HEK293 (cell line): ENCODE measurements around the gene SYNE1.

Source experiments
- CTCF ChIA-PET: fragments of 350-600 bp; formaldehyde crosslinking; extraction: SDS; loops from one replicate; lab custom pipeline; 2021; ENCODE audit warnings: antibody characterized with exemption; lab: Yijun Ruan, JAX
- POLR2A ChIA-PET: fragments of 300-600 bp; formaldehyde crosslinking; extraction: SDS; loops from one replicate; lab custom pipeline; 2020; ENCODE audit warnings: antibody characterized with exemption, inconsistent platforms; lab: Yijun Ruan, JAX
- H3K27ac ChIP-seq: fragments of 200-500 bp; sonication (Bioruptor generic); 2 replicates; pipeline ENCODE4 v1.5.1; 2014; ENCODE audit warnings: low read depth, low read length, control low read depth, inconsistent platforms; ENCODE audit errors: extremely low read depth
- H3K36me3 ChIP-seq, 2 experiments: fragments of 200-500 bp in 1 of 2; sonication (Bioruptor generic) in 1 of 2; 1 replicate in 1 of 2; 2 replicates in 1 of 2; pipeline ENCODE4 v1.5.1; 2014 to 2017; ENCODE audit warnings: inconsistent platforms in 2 of 2, low read length in 2 of 2; ENCODE audit not compliant: control insufficient read depth in 2 of 2, insufficient read depth in 1 of 2
- H3K4me1 ChIP-seq: fragments of 200-500 bp; sonication (Bioruptor generic); 2 replicates; pipeline ENCODE4 v1.5.1; 2014; ENCODE audit warnings: mild to moderate bottlenecking, low read length, inconsistent platforms; ENCODE audit not compliant: control insufficient read depth, insufficient read depth
- H3K4me3 ChIP-seq: 2 replicates; pipeline ENCODE4 v1.5.1; 2011; ENCODE audit warnings: low read depth, mild to moderate bottlenecking, control low read depth, low read length, moderate library complexity
- H3K9me3 ChIP-seq: fragments of 200-500 bp; sonication (Bioruptor generic); 2 replicates; pipeline ENCODE4 v1.5.1; 2014; ENCODE audit warnings: low read depth, low read length, inconsistent platforms; ENCODE audit not compliant: control insufficient read depth, insufficient read depth
- BCL11B ChIP-seq: fragments of 450-650 bp; formaldehyde crosslinking; IDR thresholded peaks from 2 replicates; pipeline ENCODE4 v1.5.1; 2016; ENCODE audit warnings: low read depth, missing biosample characterization, missing genetic modification characterization
- FEZF1 ChIP-seq: fragments of 450-650 bp; formaldehyde crosslinking; IDR thresholded peaks from 2 replicates; pipeline ENCODE4 v1.5.1; 2016; ENCODE audit warnings: missing biosample characterization, missing genetic modification characterization
- GLI4 ChIP-seq: fragments of 450-650 bp; formaldehyde crosslinking; IDR thresholded peaks from 2 replicates; pipeline ENCODE4 v1.5.1; 2016; ENCODE audit warnings: missing biosample characterization, missing genetic modification characterization
- INSM2 ChIP-seq: fragments of 450-650 bp; formaldehyde crosslinking; IDR thresholded peaks from 2 replicates; pipeline ENCODE4 v1.5.1; 2016; ENCODE audit warnings: missing biosample characterization, missing genetic modification characterization
- RBAK ChIP-seq: fragments of 450-650 bp; formaldehyde crosslinking; IDR thresholded peaks from 2 replicates; pipeline ENCODE4 v1.5.1; 2016; ENCODE audit warnings: missing biosample characterization, missing genetic modification characterization
- REST ChIP-seq: fragments of 450-650 bp; formaldehyde crosslinking; IDR thresholded peaks from 2 replicates; pipeline ENCODE4 v1.5.1; 2016; ENCODE audit warnings: missing biosample characterization, missing genetic modification characterization
- SETDB1 ChIP-seq: IDR thresholded peaks from one replicate; pipeline ENCODE4 v1.6.1; 2017; ENCODE audit warnings: mild to moderate bottlenecking, low read length, moderate library complexity, mixed read lengths; ENCODE audit not compliant: insufficient read length
- ZBTB17 ChIP-seq: fragments of 450-650 bp; formaldehyde crosslinking; IDR thresholded peaks from 2 replicates; pipeline ENCODE4 v1.5.1; 2016; ENCODE audit warnings: missing biosample characterization, missing genetic modification characterization
- ZNF155 ChIP-seq: fragments of 450-650 bp; formaldehyde crosslinking; IDR thresholded peaks from 2 replicates; pipeline ENCODE4 v1.5.1; 2016; ENCODE audit warnings: missing biosample characterization, missing genetic modification characterization
- ZNF174 ChIP-seq: fragments of 450-650 bp; formaldehyde crosslinking; IDR thresholded peaks from 2 replicates; pipeline ENCODE4 v1.5.0; 2017; ENCODE audit warnings: missing biosample characterization, mild to moderate bottlenecking, missing genetic modification characterization
- ZNF274 ChIP-seq, 2 experiments: fragments of 200-500 bp in 1 of 2; fragments of 450-650 bp in 1 of 2; sonication (Bioruptor generic) in 1 of 2; formaldehyde crosslinking in 1 of 2; IDR thresholded peaks; 2 replicates each; pipeline versions ENCODE4 v1.5.1 to v1.6.1; 2014 to 2016; ENCODE audit warnings: borderline replicate concordance in 1 of 2, inconsistent platforms in 1 of 2, low read length in 1 of 2, missing biosample characterization in 1 of 2, missing genetic modification characterization in 1 of 2
- ZNF514 ChIP-seq: fragments of 450-650 bp; formaldehyde crosslinking; IDR thresholded peaks from 2 replicates; pipeline ENCODE4 v1.5.1; 2016; ENCODE audit warnings: missing biosample characterization, missing genetic modification characterization
- ZNF558 ChIP-seq: fragments of 450-650 bp; formaldehyde crosslinking; IDR thresholded peaks from 2 replicates; pipeline ENCODE4 v1.5.1; 2016; ENCODE audit warnings: missing biosample characterization, missing genetic modification characterization
- ZNF624 ChIP-seq: fragments of 450-650 bp; formaldehyde crosslinking; IDR thresholded peaks from 2 replicates; pipeline ENCODE4 v1.5.1; 2017; ENCODE audit warnings: missing biosample characterization, missing genetic modification characterization
- ZNF658 ChIP-seq: fragments of 450-650 bp; formaldehyde crosslinking; IDR thresholded peaks from 2 replicates; pipeline ENCODE4; 2016; ENCODE audit warnings: missing biosample characterization, missing genetic modification characterization
- TF ChIP-seq, protein P1 (sequence below): fragments of 450-650 bp; formaldehyde crosslinking; IDR thresholded peaks from 2 replicates; pipeline ENCODE4 v1.5.1; 2017; ENCODE audit warnings: missing biosample characterization, missing genetic modification characterization
- TF ChIP-seq, protein P2 (sequence below): fragments of 450-650 bp; formaldehyde crosslinking; IDR thresholded peaks from 2 replicates; pipeline ENCODE4 v1.5.1; 2017; ENCODE audit warnings: missing biosample characterization, mild to moderate bottlenecking, missing genetic modification characterization, moderate library complexity
- TF ChIP-seq, protein P3 (sequence below): fragments of 450-650 bp; formaldehyde crosslinking; IDR thresholded peaks from 2 replicates; pipeline ENCODE4 v1.5.1; 2016; ENCODE audit warnings: missing biosample characterization, missing genetic modification characterization, borderline replicate concordance

Gene SYNE1

GRCh38 chr6:152605941-152606340 is 31.2 kb downstream of the SYNE1 start:
- Histone ChIP-seq H3K4me1 (no peaks in the 10 kb centered on the region), H3K27ac (no peak overlapping the region), H3K36me3 (no peaks in the 10 kb centered on the region), H3K9me3 (no peaks in the 10 kb centered on the region)
- ChIA-PET POLR2A (no interaction called here), CTCF (interaction anchor here (1.3 to 1.5 kb wide), 2 partner anchors 11 to 54 kb away, joined by 3 to 9 read pairs; no protein-coding TSS in a partner anchor)
- TF ChIP-seq, protein P1, sequence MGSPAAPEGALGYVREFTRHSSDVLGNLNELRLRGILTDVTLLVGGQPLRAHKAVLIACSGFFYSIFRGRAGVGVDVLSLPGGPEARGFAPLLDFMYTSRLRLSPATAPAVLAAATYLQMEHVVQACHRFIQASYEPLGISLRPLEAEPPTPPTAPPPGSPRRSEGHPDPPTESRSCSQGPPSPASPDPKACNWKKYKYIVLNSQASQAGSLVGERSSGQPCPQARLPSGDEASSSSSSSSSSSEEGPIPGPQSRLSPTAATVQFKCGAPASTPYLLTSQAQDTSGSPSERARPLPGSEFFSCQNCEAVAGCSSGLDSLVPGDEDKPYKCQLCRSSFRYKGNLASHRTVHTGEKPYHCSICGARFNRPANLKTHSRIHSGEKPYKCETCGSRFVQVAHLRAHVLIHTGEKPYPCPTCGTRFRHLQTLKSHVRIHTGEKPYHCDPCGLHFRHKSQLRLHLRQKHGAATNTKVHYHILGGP (tag by site-specific recombination), result no peak
- TF ChIP-seq FEZF1 (tag by site-specific recombination), result no peak
- TF ChIP-seq, all 188 proteins: peak for 0
- no peak overlapping the region for H3K4me3 ChIP-seq

DNA sequence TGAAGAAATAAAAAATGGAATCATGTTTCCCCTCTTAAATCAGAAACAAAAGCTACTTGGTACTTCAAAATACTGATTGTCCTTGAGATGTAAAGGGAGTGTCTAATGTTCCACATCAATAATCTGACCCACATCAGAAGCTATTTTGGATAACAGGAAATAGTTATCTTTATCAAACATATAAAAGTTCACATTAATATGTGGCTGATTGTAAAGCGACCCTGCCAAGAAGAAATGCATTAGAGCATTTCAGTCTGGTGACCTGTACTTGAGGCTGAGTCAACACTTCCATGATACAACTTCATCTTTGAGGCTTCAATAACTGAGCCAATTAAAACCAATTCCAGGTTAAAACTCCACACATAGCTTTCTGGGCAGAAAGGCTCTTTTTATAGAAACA is 31.8 kb downstream of the SYNE1 start:
- Histone ChIP-seq H3K36me3 (no peaks in the 10 kb centered on the region), H3K27ac (no peak overlapping the region), H3K4me3 (no peak overlapping the region), H3K9me3 (no peaks in the 10 kb centered on the region), H3K4me1 (no peaks in the 10 kb centered on the region)
- POLR2A ChIA-PET, result interaction anchor here (0.5 kb wide), 1 partner anchor 211 kb away, joined by 3 read pairs; no protein-coding TSS in a partner anchor
- TF ChIP-seq GLI4 (tag by site-specific recombination) (no peak), INSM2 (tag by site-specific recombination) (no peak), ZNF514 (tag by site-specific recombination) (no peak), ZNF174 (tag by site-specific recombination) (no peak), ZNF274 (IDR thresholded peaks at IDR 0.05; ENCODE audit: low read length) (no peak), ZNF274 (tag by site-specific recombination; IDR thresholded peaks at IDR 0.05; ENCODE audit: borderline replicate concordance) (no peak), SETDB1 (no peak), BCL11B (tag by site-specific recombination) (no peak), ZNF155 (tag by site-specific recombination) (no peak)
- TF ChIP-seq, protein P2, sequence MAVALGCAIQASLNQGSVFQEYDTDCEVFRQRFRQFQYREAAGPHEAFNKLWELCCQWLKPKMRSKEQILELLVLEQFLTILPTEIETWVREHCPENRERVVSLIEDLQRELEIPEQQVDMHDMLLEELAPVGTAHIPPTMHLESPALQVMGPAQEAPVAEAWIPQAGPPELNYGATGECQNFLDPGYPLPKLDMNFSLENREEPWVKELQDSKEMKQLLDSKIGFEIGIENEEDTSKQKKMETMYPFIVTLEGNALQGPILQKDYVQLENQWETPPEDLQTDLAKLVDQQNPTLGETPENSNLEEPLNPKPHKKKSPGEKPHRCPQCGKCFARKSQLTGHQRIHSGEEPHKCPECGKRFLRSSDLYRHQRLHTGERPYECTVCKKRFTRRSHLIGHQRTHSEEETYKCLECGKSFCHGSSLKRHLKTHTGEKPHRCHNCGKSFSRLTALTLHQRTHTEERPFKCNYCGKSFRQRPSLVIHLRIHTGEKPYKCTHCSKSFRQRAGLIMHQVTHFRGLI (tag by site-specific recombination), result no peak
- CTCF ChIA-PET, result interaction anchor here (1.3 to 1.5 kb wide), 2 partner anchors 10 to 53 kb away, joined by 3 to 9 read pairs; no protein-coding TSS in a partner anchor

DNA sequence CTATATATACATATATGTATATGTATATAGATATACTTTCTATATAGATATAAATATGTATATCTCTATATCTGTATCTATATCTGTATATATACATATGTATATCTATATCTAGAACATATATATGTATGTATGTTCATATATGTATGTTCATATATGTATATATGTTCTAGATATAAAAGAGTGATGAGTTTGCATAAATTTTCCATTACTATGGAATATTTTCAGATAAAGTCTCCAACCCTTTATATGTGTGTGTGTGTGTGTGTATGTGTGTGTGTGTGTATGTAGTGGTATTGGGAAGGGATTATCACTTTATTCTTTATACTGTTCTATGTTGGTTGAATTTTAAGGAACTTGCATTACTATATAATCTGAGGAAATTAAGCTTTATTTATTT is 33.3 kb downstream of the SYNE1 start:
- ChIA-PET CTCF (no interaction called here), POLR2A (no interaction called here)
- Histone ChIP-seq H3K36me3 (no peaks in the 10 kb centered on the region), H3K4me1 (no peaks in the 10 kb centered on the region), H3K27ac (no peak overlapping the region), H3K9me3 (no peaks in the 10 kb centered on the region), H3K4me3 (no peak overlapping the region)
- TF ChIP-seq RBAK (tag by site-specific recombination) (no peak), ZNF558 (no peak), ZNF624 (tag by site-specific recombination) (no peak), ZNF658 (tag by site-specific recombination) (no peak), ZNF274 (IDR thresholded peaks at IDR 0.05; ENCODE audit: low read length) (no peak), ZNF274 (tag by site-specific recombination; IDR thresholded peaks at IDR 0.05; ENCODE audit: borderline replicate concordance) (no peak), REST (tag by site-specific recombination) (no peak), ZBTB17 (tag by site-specific recombination) (no peak)
- TF ChIP-seq, protein P3, sequence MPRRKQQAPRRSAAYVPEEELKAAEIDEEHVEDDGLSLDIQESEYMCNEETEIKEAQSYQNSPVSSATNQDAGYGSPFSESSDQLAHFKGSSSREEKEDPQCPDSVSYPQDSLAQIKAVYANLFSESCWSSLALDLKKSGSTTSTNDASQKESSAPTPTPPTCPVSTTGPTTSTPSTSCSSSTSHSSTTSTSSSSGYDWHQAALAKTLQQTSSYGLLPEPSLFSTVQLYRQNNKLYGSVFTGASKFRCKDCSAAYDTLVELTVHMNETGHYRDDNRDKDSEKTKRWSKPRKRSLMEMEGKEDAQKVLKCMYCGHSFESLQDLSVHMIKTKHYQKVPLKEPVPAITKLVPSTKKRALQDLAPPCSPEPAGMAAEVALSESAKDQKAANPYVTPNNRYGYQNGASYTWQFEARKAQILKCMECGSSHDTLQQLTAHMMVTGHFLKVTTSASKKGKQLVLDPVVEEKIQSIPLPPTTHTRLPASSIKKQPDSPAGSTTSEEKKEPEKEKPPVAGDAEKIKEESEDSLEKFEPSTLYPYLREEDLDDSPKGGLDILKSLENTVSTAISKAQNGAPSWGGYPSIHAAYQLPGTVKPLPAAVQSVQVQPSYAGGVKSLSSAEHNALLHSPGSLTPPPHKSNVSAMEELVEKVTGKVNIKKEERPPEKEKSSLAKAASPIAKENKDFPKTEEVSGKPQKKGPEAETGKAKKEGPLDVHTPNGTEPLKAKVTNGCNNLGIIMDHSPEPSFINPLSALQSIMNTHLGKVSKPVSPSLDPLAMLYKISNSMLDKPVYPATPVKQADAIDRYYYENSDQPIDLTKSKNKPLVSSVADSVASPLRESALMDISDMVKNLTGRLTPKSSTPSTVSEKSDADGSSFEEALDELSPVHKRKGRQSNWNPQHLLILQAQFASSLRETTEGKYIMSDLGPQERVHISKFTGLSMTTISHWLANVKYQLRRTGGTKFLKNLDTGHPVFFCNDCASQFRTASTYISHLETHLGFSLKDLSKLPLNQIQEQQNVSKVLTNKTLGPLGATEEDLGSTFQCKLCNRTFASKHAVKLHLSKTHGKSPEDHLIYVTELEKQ (tag by site-specific recombination), result no peak
